K562 (cell line): ENCODE results near the gene SMIM36.

Source experiments
- CLOCK ChIP-seq: fragments of 250-450 bp; sonication (Bioruptor Pico); IDR thresholded peaks from 2 replicates; pipeline ENCODE4 v1.4.0; 2020; ENCODE audit warnings: mild to moderate bottlenecking, moderate library complexity, borderline replicate concordance
- CTCF ChIP-seq, 3 experiments: IDR thresholded peaks in 2 of 3; conservative IDR thresholded peaks in 1 of 3; 2 replicates each; pipeline ENCODE4 v1.5.1; 2011 to 2012; ENCODE audit warnings: low read length in 3 of 3, mild to moderate bottlenecking in 3 of 3, control low read depth in 2 of 3, improper control_type of control experiment in 1 of 3, inconsistent platforms in 1 of 3, low read depth in 1 of 3, mixed read lengths in 1 of 3, moderate library complexity in 1 of 3; ENCODE audit not compliant: insufficient read depth in 2 of 3
- EZH2 ChIP-seq: IDR thresholded peaks from 2 replicates; pipeline ENCODE4 v1.6.1; 2012; ENCODE audit warnings: low read depth, mild to moderate bottlenecking, inconsistent platforms, low read length, borderline replicate concordance
- HINFP ChIP-seq: fragments of 450-650 bp; conservative IDR thresholded peaks from 2 replicates; pipeline ENCODE4 v1.6.1; 2016; ENCODE audit warnings: missing genetic modification characterization, low read depth, mild to moderate bottlenecking, control low read depth, missing compliant biosample characterization
- JUND ChIP-seq, 2 experiments: IDR thresholded peaks; 2 replicates in 1 of 2; 3 replicates in 1 of 2; pipeline ENCODE4 v1.6.1; 2011; ENCODE audit warnings: borderline replicate concordance in 2 of 2, low read depth in 2 of 2, low read length in 2 of 2, improper control_type of control experiment in 1 of 2, missing biosample characterization in 1 of 2, missing genetic modification characterization in 1 of 2, missing genetic modification reagents in 1 of 2
- MTA1 ChIP-seq: fragments of 450-650 bp; IDR thresholded peaks from 2 replicates; pipeline ENCODE4 v1.6.1; 2017; ENCODE audit warnings: borderline replicate concordance
- NFATC3 ChIP-seq: fragments of 450-650 bp; IDR thresholded peaks from 2 replicates; pipeline ENCODE4 v1.6.1; 2017; ENCODE audit warnings: mild to moderate bottlenecking
- PCBP1 ChIP-seq: fragments of 200-400 bp; formaldehyde crosslinking; IDR thresholded peaks from 2 replicates; pipeline ENCODE4 v1.6.1; 2018; ENCODE audit warnings: mild to moderate bottlenecking, low read depth, low read length; ENCODE audit not compliant: poor library complexity, severe bottlenecking
- RFX5 ChIP-seq: IDR thresholded peaks from 2 replicates; pipeline ENCODE4 v1.6.1; 2011; ENCODE audit warnings: low read depth, mild to moderate bottlenecking, improper control_type of control experiment, low read length
- TBL1XR1 ChIP-seq, 2 experiments: IDR thresholded peaks; 2 replicates each; pipeline ENCODE4 v1.6.1; 2012; ENCODE audit warnings: improper control_type of control experiment in 2 of 2, low read length in 2 of 2, mild to moderate bottlenecking in 1 of 2
- TGIF2 ChIP-seq: sonication (generic); formaldehyde crosslinking; IDR thresholded peaks from 2 replicates; pipeline ENCODE4 v1.8.1; 2022; ENCODE audit warnings: mild to moderate bottlenecking, missing genetic modification reagents, moderate library complexity
- THRA ChIP-seq: fragments of 450-650 bp; IDR thresholded peaks from 2 replicates; pipeline ENCODE4 v1.6.1; 2017; ENCODE audit warnings: mild to moderate bottlenecking, moderate library complexity
- ZBTB33 ChIP-seq: sonication (generic); formaldehyde crosslinking; IDR thresholded peaks from 2 replicates; pipeline ENCODE4 v1.8.1; 2023; ENCODE audit warnings: mild to moderate bottlenecking, missing genetic modification reagents
- ZNF699 ChIP-seq: fragments of 250-450 bp; sonication (Bioruptor Pico); IDR thresholded peaks from 2 replicates; pipeline ENCODE4 v1.8.0; 2021; ENCODE audit warnings: mild to moderate bottlenecking, moderate library complexity; ENCODE audit not compliant: insufficient replicate concordance

- TF ChIP-seq RFX5 (no peak), PCBP1 (no peak), MTA1 (no peak), ZBTB33 (no peak), CTCF (IDR thresholded peaks at IDR 0.05 in 2 of 3, conservative IDR thresholded peaks at IDR 0.05 in 1 of 3; ENCODE audit: insufficient read depth in 2 of 3, low read depth in 1 of 3, low read length in 3 of 3) (no peak), JUND (IDR thresholded peaks at IDR 0.05; ENCODE audit: borderline replicate concordance, low read depth, low read length) (no peak), JUND (tag; IDR thresholded peaks at IDR 0.05; ENCODE audit: borderline replicate concordance, low read depth, low read length) (no peak), TGIF2 (CRISPR knock-in tag) (no peak), NFATC3 (no peak), CLOCK (no peak), TBL1XR1 (IDR thresholded peaks at IDR 0.05; ENCODE audit: low read length in 2 of 2) (no peak), ZNF699 (no peak), EZH2 (no peak), THRA (no peak), HINFP (tag) (no peak)
These were observed 64.6 kb downstream of the SMIM36 start for GRCh38 chr17:55446581-55447205.
